ENCODE results near the gene WNT3.

DNA sequence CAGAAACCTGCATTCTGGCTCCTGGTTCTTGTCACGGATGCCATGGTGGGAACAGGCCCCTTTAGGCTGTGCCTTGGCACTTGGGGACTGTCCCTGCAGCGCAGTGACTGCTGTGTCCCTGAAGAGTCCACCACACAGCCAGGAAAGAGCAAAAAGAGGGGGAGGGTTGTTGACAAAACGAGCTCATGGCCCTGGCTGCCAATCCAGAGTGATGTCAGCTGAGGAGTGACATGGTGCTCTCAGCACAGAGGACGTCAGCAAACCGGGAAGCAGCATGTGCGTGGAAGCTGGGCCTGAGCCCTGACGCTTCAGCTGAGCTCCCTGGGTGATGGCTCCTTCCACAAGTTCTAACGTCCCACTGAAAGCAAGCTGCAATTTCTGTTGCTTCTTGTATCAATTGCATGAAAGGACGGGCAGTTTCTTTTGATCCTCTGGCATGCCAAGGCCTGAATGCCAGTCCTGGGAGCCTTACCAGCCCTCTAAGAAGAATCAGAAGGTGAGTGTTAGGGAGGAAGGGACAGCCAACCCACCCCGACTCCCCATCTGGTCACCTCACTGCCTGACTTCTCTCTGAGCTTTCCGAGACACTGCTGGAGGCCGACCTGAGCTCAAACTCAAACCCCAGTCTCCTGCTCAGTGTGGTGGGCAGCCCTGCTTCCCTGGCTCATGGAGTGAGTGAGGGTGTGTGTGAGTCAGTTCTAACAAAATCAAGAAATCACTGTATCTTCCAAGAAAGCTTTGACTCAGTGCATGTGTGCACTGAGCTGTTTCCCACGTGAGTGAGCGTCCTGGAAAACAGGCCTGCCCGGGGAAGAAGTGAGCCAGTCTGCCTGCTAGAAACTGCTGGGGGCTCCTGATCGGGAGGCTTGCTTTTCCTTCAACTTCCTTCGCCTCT is 14.7 kb upstream of the WNT3 start:
- TF ChIP-seq CREB1 (IDR thresholded peaks at IDR 0.05; ENCODE audit: low read depth) (no peak), EP300 (IDR thresholded peaks at IDR 0.05; ENCODE audit: borderline replicate concordance) (no peak), EGR1 (IDR thresholded peaks at IDR 0.05) (no peak), NFIC (IDR thresholded peaks at IDR 0.05) (no peak), CEBPB (IDR thresholded peaks at IDR 0.05) (no peak), FOXM1 (IDR thresholded peaks at IDR 0.05; ENCODE audit: borderline replicate concordance, low read depth) (no peak), TAF1 (IDR thresholded peaks at IDR 0.05; ENCODE audit: low read depth) (no peak), TEAD4 (IDR thresholded peaks at IDR 0.05) (no peak), RAD21 (IDR thresholded peaks at IDR 0.05; ENCODE audit: low read depth) (no peak)
- TF ChIP-seq, protein P1, sequence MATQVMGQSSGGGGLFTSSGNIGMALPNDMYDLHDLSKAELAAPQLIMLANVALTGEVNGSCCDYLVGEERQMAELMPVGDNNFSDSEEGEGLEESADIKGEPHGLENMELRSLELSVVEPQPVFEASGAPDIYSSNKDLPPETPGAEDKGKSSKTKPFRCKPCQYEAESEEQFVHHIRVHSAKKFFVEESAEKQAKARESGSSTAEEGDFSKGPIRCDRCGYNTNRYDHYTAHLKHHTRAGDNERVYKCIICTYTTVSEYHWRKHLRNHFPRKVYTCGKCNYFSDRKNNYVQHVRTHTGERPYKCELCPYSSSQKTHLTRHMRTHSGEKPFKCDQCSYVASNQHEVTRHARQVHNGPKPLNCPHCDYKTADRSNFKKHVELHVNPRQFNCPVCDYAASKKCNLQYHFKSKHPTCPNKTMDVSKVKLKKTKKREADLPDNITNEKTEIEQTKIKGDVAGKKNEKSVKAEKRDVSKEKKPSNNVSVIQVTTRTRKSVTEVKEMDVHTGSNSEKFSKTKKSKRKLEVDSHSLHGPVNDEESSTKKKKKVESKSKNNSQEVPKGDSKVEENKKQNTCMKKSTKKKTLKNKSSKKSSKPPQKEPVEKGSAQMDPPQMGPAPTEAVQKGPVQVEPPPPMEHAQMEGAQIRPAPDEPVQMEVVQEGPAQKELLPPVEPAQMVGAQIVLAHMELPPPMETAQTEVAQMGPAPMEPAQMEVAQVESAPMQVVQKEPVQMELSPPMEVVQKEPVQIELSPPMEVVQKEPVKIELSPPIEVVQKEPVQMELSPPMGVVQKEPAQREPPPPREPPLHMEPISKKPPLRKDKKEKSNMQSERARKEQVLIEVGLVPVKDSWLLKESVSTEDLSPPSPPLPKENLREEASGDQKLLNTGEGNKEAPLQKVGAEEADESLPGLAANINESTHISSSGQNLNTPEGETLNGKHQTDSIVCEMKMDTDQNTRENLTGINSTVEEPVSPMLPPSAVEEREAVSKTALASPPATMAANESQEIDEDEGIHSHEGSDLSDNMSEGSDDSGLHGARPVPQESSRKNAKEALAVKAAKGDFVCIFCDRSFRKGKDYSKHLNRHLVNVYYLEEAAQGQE (IDR thresholded peaks at IDR 0.05; ENCODE audit: low read depth): no peak
- TF ChIP-seq, protein P2, sequence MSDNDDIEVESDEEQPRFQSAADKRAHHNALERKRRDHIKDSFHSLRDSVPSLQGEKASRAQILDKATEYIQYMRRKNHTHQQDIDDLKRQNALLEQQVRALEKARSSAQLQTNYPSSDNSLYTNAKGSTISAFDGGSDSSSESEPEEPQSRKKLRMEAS (IDR thresholded peaks at IDR 0.05): no peak

All from Ishikawa (cell line).